HG02759 (cell line): ENCODE results near the gene CYB5R3.

Experiments used
- ATAC-seq: cut with Tn5 transposase; IDR thresholded peaks from one replicate; pipeline ENCODE4 v1.9.1; 2021; ENCODE audit warnings: mild to moderate bottlenecking, moderate library complexity; ENCODE audit not compliant: unreplicated experiment

CYB5R3 gene

GRCh38 chr22:42646569-42647525 lies 2.3 kb downstream of the CYB5R3 start:
- ATAC-seq: no peak

GRCh38 chr22:42645938-42646568 lies 3.1 kb downstream of the CYB5R3 start:
- no peak for ATAC-seq

- ATAC-seq: no peak
These were observed 3.8 kb downstream of the CYB5R3 start for GRCh38 chr22:42645341-42645937.

GRCh38 chr22:42644422-42645340 lies 4.5 kb downstream of the CYB5R3 start:
- ATAC-seq: no peak

GRCh38 chr22:42643634-42644421 lies 5.4 kb downstream of the CYB5R3 start:
- no peak for ATAC-seq

GRCh38 chr22:42642806-42643633 lies 6.2 kb downstream of the CYB5R3 start:
- no peak for ATAC-seq

- ATAC-seq: no peak
These were observed 7.3 kb downstream of the CYB5R3 start for GRCh38 chr22:42641801-42642413.

GRCh38 chr22:42639541-42640241 lies 9.5 kb downstream of the CYB5R3 start:
- ATAC-seq: no peak

- no peak for ATAC-seq
These were observed 11.6 kb downstream of the CYB5R3 start for GRCh38 chr22:42637555-42637954.

GRCh38 chr22:42636506-42636905 lies 12.7 kb downstream of the CYB5R3 start:
- no peak for ATAC-seq

GRCh38 chr22:42635531-42635930 lies 13.7 kb downstream of the CYB5R3 start:
- ATAC-seq: no peak

GRCh38 chr22:42633013-42633412 lies 16.2 kb downstream of the CYB5R3 start:
- no peak for ATAC-seq

GRCh38 chr22:42632096-42632495 lies 17.1 kb downstream of the CYB5R3 start:
- ATAC-seq: no peak

GRCh38 chr22:42630901-42631602 lies 18.1 kb downstream of the CYB5R3 start:
- no peak for ATAC-seq

- no peak for ATAC-seq
These were observed 19.0 kb downstream of the CYB5R3 start for GRCh38 chr22:42630211-42630610.

- no peak for ATAC-seq
These were observed 21.2 kb downstream of the CYB5R3 start for GRCh38 chr22:42627981-42628380.

GRCh38 chr22:42626951-42627625 lies 22.1 kb downstream of the CYB5R3 start:
- no peak for ATAC-seq
